ENCODE data around the gene LMNA.
"Not testable (repeated sequence)": the region's sequence is repeated elsewhere in the genome, so short reads cannot be mapped to it uniquely, and the experiment has no call there.

The LMNA gene

GRCh38 chr1:156104861-156105832 lies 9.4 kb upstream of the LMNA start:
- DNase-seq, result no peak

GRCh38 chr1:156106624-156107488 lies 7.7 kb upstream of the LMNA start:
- no peak for DNase-seq

GRCh38 chr1:156108057-156108456 lies 6.5 kb upstream of the LMNA start:
- DNase-seq, result no peak

GRCh38 chr1:156108664-156109241 lies 5.8 kb upstream of the LMNA start:
- no peak for DNase-seq

GRCh38 chr1:156110252-156110651 lies 4.3 kb upstream of the LMNA start:
- no peak for DNase-seq

GRCh38 chr1:156111355-156111962 lies 3.1 kb upstream of the LMNA start:
- DNase-seq, result no peak

GRCh38 chr1:156112276-156113137 lies 2.0 kb upstream of the LMNA start:
- DNase-seq, result no peak

- DNase-seq, result no peak
Observed at GRCh38 chr1:156113282-156113950, 1.1 kb upstream of the LMNA start.

GRCh38 chr1:156114919-156115513 lies 505 bp downstream of the LMNA start:
- DNase-seq, result no peak

GRCh38 chr1:156115514-156116374 lies 1.2 kb downstream of the LMNA start:
- no peak for DNase-seq

GRCh38 chr1:156116731-156117130 lies 2.2 kb downstream of the LMNA start:
- DNase-seq, result not testable (repeated sequence)

- DNase-seq, result no peak
Observed at GRCh38 chr1:156117414-156118176, 3.1 kb downstream of the LMNA start.

- no peak for DNase-seq
Observed at GRCh38 chr1:156118177-156118868, 3.8 kb downstream of the LMNA start.

- DNase-seq, result no peak
Observed at GRCh38 chr1:156119503-156120209, 5.1 kb downstream of the LMNA start.

GRCh38 chr1:156120318-156120717 lies 5.8 kb downstream of the LMNA start:
- DNase-seq, result no peak

- DNase-seq, result not testable (repeated sequence)
Observed at GRCh38 chr1:156121005-156121404, 6.5 kb downstream of the LMNA start.

GRCh38 chr1:156121457-156121856 lies 6.9 kb downstream of the LMNA start:
- no peak for DNase-seq

- no peak for DNase-seq
Observed at GRCh38 chr1:156122086-156122485, 7.6 kb downstream of the LMNA start.

Data from 8988T (cell line).